GM19193 (cell line): ENCODE results near the gene FAM149A.

Experiments used
- POLR2A ChIP-seq: IDR thresholded peaks from 4 replicates; pipeline ENCODE4 v1.6.1; 2011; ENCODE audit not compliant: insufficient read depth, insufficient read length; ENCODE audit errors: extremely low read depth

Gene FAM149A

GRCh38 chr4:186092296-186092695 is 12.2 kb upstream of the FAM149A start:
- TF ChIP-seq POLR2A = no peak

GRCh38 chr4:186095406-186095805 is 9.1 kb upstream of the FAM149A start:
- TF ChIP-seq POLR2A = no peak

- no peak for TF ChIP-seq POLR2A
Measured at GRCh38 chr4:186096681-186097165, 7.8 kb upstream of the FAM149A start.

- no peak for TF ChIP-seq POLR2A
Measured at GRCh38 chr4:186097386-186097785, 7.1 kb upstream of the FAM149A start.

- TF ChIP-seq POLR2A = no peak
Measured at GRCh38 chr4:186102931-186103330, 1.6 kb upstream of the FAM149A start.

- no peak for TF ChIP-seq POLR2A
Measured at GRCh38 chr4:186104890-186105646, 564 bp downstream of the FAM149A start.

- TF ChIP-seq POLR2A = no peak
Measured at GRCh38 chr4:186105647-186106321, 1.3 kb downstream of the FAM149A start.

GRCh38 chr4:186107947-186108346 is 3.4 kb downstream of the FAM149A start:
- TF ChIP-seq POLR2A = no peak

GRCh38 chr4:186108391-186108790 is 3.9 kb downstream of the FAM149A start:
- no peak for TF ChIP-seq POLR2A

- TF ChIP-seq POLR2A = no peak
Measured at GRCh38 chr4:186109245-186109644, 4.7 kb downstream of the FAM149A start.

- no peak for TF ChIP-seq POLR2A
Measured at GRCh38 chr4:186116697-186117096, 12.2 kb downstream of the FAM149A start.

GRCh38 chr4:186118582-186118981 is 14.1 kb downstream of the FAM149A start:
- no peak for TF ChIP-seq POLR2A

- TF ChIP-seq POLR2A = no peak
Measured at GRCh38 chr4:186121057-186121456, 16.6 kb downstream of the FAM149A start.

GRCh38 chr4:186128842-186129241 is 24.3 kb downstream of the FAM149A start:
- TF ChIP-seq POLR2A = no peak

- TF ChIP-seq POLR2A = no peak
Measured at GRCh38 chr4:186131935-186132334, 27.4 kb downstream of the FAM149A start.
